ES-I3 (cell line): ENCODE measurements around the gene CACNA1C.

Experiments
- H3K36me3 ChIP-seq: 2 replicates; pipeline ENCODE4 v1.6.1; 2013; ENCODE audit warnings: mild to moderate bottlenecking, low read length, control low read depth, moderate library complexity; ENCODE audit not compliant: insufficient read depth
- H3K4me1 ChIP-seq: 2 replicates; pipeline ENCODE4 v1.6.1; 2013; ENCODE audit warnings: mild to moderate bottlenecking, control low read depth, low read length; ENCODE audit not compliant: insufficient read depth
- H3K9ac ChIP-seq: 2 replicates; pipeline ENCODE4 v1.6.1; 2013; ENCODE audit warnings: low read depth, mild to moderate bottlenecking, low read length, moderate library complexity
- H3K9me3 ChIP-seq: 2 replicates; pipeline ENCODE4 v1.6.1; 2013; ENCODE audit warnings: mild to moderate bottlenecking, low read length, moderate library complexity; ENCODE audit not compliant: control insufficient read depth, insufficient read depth

Gene CACNA1C

GRCh38 chr12:2390850-2391390 is 338.1 kb downstream of the CACNA1C start:
- Histone ChIP-seq H3K9me3 (no peaks in the 10 kb centered on the region), H3K9ac (no peak overlapping the region), H3K36me3 (no peaks in the 10 kb centered on the region), H3K4me1 (no peaks in the 10 kb centered on the region)

GRCh38 chr12:2391740-2392331 is 339.0 kb downstream of the CACNA1C start:
- Histone ChIP-seq H3K9ac (no peak overlapping the region), H3K36me3 (no peaks in the 10 kb centered on the region), H3K9me3 (no peaks in the 10 kb centered on the region)

DNA sequence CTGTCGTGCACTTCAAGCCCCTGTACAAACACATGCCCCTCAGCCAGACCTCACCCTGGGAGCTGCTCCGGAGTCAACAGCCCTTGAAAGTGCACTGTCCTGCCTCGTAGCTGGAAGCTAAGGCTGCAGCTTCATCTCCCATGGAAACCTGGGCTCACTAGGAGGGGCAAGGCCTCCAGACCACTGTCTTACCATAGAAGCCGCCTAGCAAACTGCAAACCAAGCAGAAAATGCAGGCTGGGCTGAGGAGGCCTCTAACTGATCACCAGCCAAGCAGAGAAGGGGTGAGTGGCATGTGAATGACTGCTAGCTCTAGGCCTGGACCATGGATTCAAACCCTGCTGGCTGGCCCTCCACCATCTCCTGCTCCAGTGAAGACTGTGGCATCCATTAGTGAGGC is 340.2 kb downstream of the CACNA1C start:
- 0 out of 2 replicates have a peak, but pooled peaks cover 4% of the 10 kb centered on the region for H3K4me1 ChIP-seq
- H3K36me3 ChIP-seq: no peaks in the 10 kb centered on the region
- no peak overlapping the region for H3K9ac ChIP-seq
- H3K9me3 ChIP-seq: no peaks in the 10 kb centered on the region

More at GRCh38 chr12:2391740-2392331, 339.0 kb downstream of the CACNA1C start:
- H3K4me1 ChIP-seq: no peaks in the 10 kb centered on the region

GRCh38 chr12:2393996-2394395 is 341.2 kb downstream of the CACNA1C start:
- Histone ChIP-seq H3K4me1 (0 out of 2 replicates have a peak, but pooled peaks cover 4% of the 10 kb centered on the region), H3K36me3 (no peaks in the 10 kb centered on the region), H3K9me3 (no peaks in the 10 kb centered on the region), H3K9ac (no peak overlapping the region)

DNA sequence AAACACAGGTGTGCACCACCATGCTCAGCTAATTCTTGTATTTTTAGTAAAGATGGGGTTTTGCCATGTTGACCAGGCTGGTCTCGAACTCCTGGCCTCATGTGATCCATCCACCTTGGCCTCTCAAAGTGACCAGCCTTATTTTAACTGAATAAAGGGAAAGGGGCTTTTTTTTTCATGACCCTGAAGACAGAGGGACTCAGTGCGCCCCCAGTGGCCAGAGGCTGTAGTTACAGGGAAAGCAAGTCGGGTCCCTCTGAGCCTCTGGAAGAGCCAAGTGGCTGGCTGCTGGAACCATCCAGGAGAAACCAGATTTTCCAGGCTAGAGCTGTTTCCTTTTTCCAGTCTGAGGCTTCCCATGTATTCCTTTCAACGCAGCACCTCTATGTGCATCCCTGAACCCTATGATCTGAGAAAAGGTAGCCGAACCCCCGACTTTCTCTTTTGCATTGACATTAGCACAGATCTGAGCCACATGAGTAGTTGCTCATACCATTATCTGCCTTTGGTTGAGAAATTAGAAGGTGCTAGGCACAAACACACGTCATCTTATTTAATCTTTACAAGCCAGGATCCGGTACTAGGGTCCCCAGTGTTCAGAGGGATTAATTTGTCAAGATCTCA is 342.7 kb downstream of the CACNA1C start:
- Histone ChIP-seq H3K9ac (no peak overlapping the region), H3K9me3 (no peaks in the 10 kb centered on the region), H3K36me3 (no peaks in the 10 kb centered on the region), H3K4me1 (0 out of 2 replicates have a peak, but pooled peaks cover 4% of the 10 kb centered on the region)

- no peaks in the 10 kb centered on the region for H3K36me3 ChIP-seq
- H3K4me1 ChIP-seq: 0 out of 2 replicates have a peak, but pooled peaks cover 4% of the 10 kb centered on the region
- H3K9ac ChIP-seq: no peak overlapping the region
- H3K9me3 ChIP-seq: no peaks in the 10 kb centered on the region
These were observed 343.7 kb downstream of the CACNA1C start for GRCh38 chr12:2396448-2396871.

GRCh38 chr12:2397356-2398045 is 344.7 kb downstream of the CACNA1C start:
- 0 out of 2 replicates have a peak, but pooled peaks cover 4% of the 10 kb centered on the region for H3K4me1 ChIP-seq
- no peak overlapping the region for H3K9ac ChIP-seq
- H3K36me3 ChIP-seq: no peaks in the 10 kb centered on the region
- no peaks in the 10 kb centered on the region for H3K9me3 ChIP-seq

GRCh38 chr12:2401040-2401439 is 348.3 kb downstream of the CACNA1C start:
- H3K9ac ChIP-seq: no peak overlapping the region
- H3K9me3 ChIP-seq: no peaks in the 10 kb centered on the region
- no peaks in the 10 kb centered on the region for H3K36me3 ChIP-seq
- 0 out of 2 replicates have a peak, but pooled peaks cover 4% of the 10 kb centered on the region for H3K4me1 ChIP-seq

GRCh38 chr12:2402073-2402579 is 349.3 kb downstream of the CACNA1C start:
- Histone ChIP-seq H3K36me3 (no peaks in the 10 kb centered on the region), H3K9ac (no peak overlapping the region), H3K9me3 (no peaks in the 10 kb centered on the region), H3K4me1 (0 out of 2 replicates have a peak, but pooled peaks cover 4% of the 10 kb centered on the region)

DNA sequence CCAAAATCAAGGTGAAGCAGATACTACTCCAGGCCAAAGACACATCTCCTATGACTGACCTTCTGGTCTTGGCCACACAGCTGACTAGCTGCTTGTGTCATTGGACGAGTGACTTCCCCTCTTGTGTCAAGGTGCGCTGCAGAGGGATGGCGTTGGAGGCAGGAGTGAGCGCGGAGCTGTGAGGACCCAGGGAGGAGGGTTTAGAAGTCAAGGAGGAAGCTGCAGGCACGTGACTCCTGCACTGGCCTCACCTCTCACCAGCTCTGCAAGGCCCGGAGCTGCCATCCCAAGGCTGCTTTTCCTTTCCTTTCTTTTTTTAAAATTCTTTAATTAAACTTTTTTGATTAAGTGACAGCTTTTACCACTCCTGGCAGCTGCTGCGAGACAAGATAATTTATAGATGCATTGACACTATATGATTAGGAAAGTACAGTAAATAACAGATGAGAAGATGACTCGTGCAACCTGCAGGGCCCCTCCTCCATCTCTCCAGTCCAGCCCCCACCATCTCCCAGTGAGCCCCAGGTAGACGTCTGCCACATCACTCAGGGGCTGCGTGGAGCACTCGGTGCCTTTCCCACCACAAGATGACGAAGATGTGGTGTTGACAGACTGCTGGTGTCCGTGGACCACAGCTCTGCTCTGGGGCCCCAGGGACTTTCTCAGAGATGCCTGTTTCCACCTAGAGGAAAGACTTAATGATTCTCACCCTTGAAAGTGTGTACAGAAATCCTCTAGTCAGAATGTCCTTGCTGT is 350.6 kb downstream of the CACNA1C start:
- no peaks in the 10 kb centered on the region for H3K36me3 ChIP-seq
- no peaks in the 10 kb centered on the region for H3K4me1 ChIP-seq
- no peak overlapping the region for H3K9ac ChIP-seq
- no peaks in the 10 kb centered on the region for H3K9me3 ChIP-seq

DNA sequence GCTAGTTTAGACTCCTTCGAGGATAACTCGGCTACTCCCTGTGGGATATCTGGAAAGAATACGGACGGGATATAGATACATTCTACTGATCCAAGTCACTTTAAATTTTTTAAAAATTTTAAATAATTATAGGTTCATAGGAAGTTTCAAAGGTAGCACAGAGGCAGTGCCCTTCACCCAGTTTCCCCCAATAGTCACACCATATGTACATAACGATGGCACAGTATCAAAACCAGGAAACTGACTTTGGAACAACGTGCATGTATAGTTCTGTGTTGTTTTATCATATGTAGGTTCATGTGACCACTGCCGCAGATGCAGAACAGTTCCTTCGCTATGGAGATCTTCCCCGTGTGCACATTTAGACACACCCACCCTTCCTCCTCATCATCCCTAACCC is 352.3 kb downstream of the CACNA1C start:
- no peak overlapping the region for H3K9ac ChIP-seq
- H3K4me1 ChIP-seq: no peaks in the 10 kb centered on the region
- H3K36me3 ChIP-seq: no peaks in the 10 kb centered on the region
- H3K9me3 ChIP-seq: no peaks in the 10 kb centered on the region

DNA sequence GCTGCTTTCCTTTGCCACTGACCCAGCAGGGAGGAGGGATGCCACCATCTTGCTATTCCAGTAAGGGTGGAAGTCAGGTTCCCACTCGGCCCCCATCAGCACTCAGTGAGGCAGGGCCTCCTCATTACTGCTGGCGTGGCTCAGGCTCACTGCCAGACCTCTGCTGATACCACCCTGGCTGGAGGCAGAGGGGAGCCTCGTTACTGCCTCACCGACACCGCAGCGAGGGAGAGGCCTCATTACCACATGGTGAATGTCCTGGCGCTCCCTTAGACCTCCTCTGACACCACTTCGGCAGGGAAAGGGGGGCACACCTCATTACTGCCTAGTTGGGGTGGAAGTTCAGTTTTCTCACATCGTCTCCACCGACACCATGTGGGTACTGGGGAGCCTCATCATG is 354.1 kb downstream of the CACNA1C start:
- no peaks in the 10 kb centered on the region for H3K36me3 ChIP-seq
- H3K9me3 ChIP-seq: no peaks in the 10 kb centered on the region
- H3K9ac ChIP-seq: no peak overlapping the region
- H3K4me1 ChIP-seq: peaks cover 4% of the 10 kb centered on the region; the same call in 1 of the 2 replicates

GRCh38 chr12:2408262-2408661 is 355.5 kb downstream of the CACNA1C start:
- H3K36me3 ChIP-seq: no peaks in the 10 kb centered on the region
- no peaks in the 10 kb centered on the region for H3K9me3 ChIP-seq
- H3K4me1 ChIP-seq: peaks cover 8% of the 10 kb centered on the region; the same call in 1 of the 2 replicates
- no peak overlapping the region for H3K9ac ChIP-seq
